A549 (cell line): ENCODE results near the gene SYNE2. TPM values are rescaled to one million over a fixed set of nuclear protein-coding genes. Genes with fewer than 3 reads are reported as not detected.

ENCODE experiments used
- ATAC-seq, 2 experiments: fragments of 200-7000 bp in 1 of 2; fragments of >200 bp in 1 of 2; cut with Nextera tagmentation in 1 of 2; cut with Tn5 transposase in 1 of 2; 3 replicates each; pipeline versions ENCODE4 v1.8.0 to v1.9.1; 2018 to 2020; ENCODE audit warnings: mild to moderate bottlenecking in 1 of 2, moderate library complexity in 1 of 2
- CTCF ChIA-PET: fragments of 300-600 bp; sonication (Branson Sonifier 250); formaldehyde crosslinking; extraction: SDS; loops from one replicate; lab custom pipeline; 2021; ENCODE audit warnings: antibody characterized with exemption, inconsistent platforms; lab: Yijun Ruan, JAX
- POLR2A ChIA-PET: fragments of 350-600 bp; formaldehyde crosslinking; extraction: SDS; loops from one replicate; lab custom pipeline; 2021; ENCODE audit warnings: antibody characterized with exemption, inconsistent platforms; lab: Yijun Ruan, JAX
- DNase-seq, 2 experiments: peaks; one replicate each; pipeline versions ENCODE4 v3.0.0 to v3.0.0-alpha.2; 2011 to 2016; ENCODE audit warnings: low read depth in 1 of 2, low spot score in 1 of 2
- FAIRE-seq: peaks from 2 replicates; lab custom pipeline; 2011; peaks lifted over from hg19 to GRCh38; lab: Jason Lieb, UNC
- H3K27ac ChIP-seq, 2 experiments: fragments of >200 bp; sonication (Bioruptor Twin); formaldehyde crosslinking; 3 replicates each; pipeline ENCODE4 v1.5.1; 2016 to 2017
- H3K4me1 ChIP-seq: fragments of >200 bp; sonication (Bioruptor Twin); formaldehyde crosslinking; 3 replicates; pipeline ENCODE4 v1.6.1; 2016
- H3K4me2 ChIP-seq: fragments of >200 bp; sonication (Bioruptor Twin); formaldehyde crosslinking; 3 replicates; pipeline ENCODE4 v1.6.1; 2016
- H3K4me3 ChIP-seq: fragments of >200 bp; sonication (Bioruptor Twin); formaldehyde crosslinking; 3 replicates; pipeline ENCODE4 v1.5.1; 2016
- H3K9me3 ChIP-seq: fragments of >200 bp; sonication (Bioruptor Twin); formaldehyde crosslinking; 3 replicates; pipeline ENCODE4 v1.6.1; 2016
- BHLHE40 ChIP-seq: IDR thresholded peaks from 2 replicates; pipeline ENCODE4 v1.6.1; 2012; ENCODE audit warnings: low read depth, low read length, inconsistent platforms
- CBX2 ChIP-seq: fragments of 200-600 bp; sonication (generic); IDR thresholded peaks from 2 replicates; pipeline ENCODE4 v1.6.1; 2016; ENCODE audit warnings: low read depth, mild to moderate bottlenecking, borderline replicate concordance
- CHD2 ChIP-seq: fragments of 150-350 bp; IDR thresholded peaks from 2 replicates; pipeline ENCODE4 v1.6.1; 2014; ENCODE audit warnings: low read length; ENCODE audit not compliant: partially characterized antibody
- EHMT2 ChIP-seq: fragments of 200-600 bp; sonication (generic); IDR thresholded peaks from 2 replicates; pipeline ENCODE4 v1.6.1; 2016; ENCODE audit warnings: antibody characterized with exemption, low read depth, mild to moderate bottlenecking, moderate library complexity
- ESRRA ChIP-seq: fragments of 150-350 bp; IDR thresholded peaks from 2 replicates; pipeline ENCODE4 v1.6.1; 2014; ENCODE audit warnings: mild to moderate bottlenecking, low read length, borderline replicate concordance
- FOSB ChIP-seq: fragments of 250-450 bp; sonication (Bioruptor Pico); IDR thresholded peaks from 2 replicates; pipeline ENCODE4 v1.5.0; 2020; ENCODE audit warnings: mild to moderate bottlenecking, moderate library complexity
- FOSL2 ChIP-seq, 2 experiments: fragments of 450-650 bp in 1 of 2; fragments of >200 bp in 1 of 2; sonication (Bioruptor Twin) in 1 of 2; formaldehyde crosslinking; IDR thresholded peaks; 2 replicates each; pipeline versions ENCODE4 v1.5.0 to v1.6.1; 2016 to 2020; ENCODE audit warnings: mild to moderate bottlenecking in 1 of 2, moderate library complexity in 1 of 2
- FOXS1 ChIP-seq: fragments of 250-450 bp; sonication (Bioruptor Pico); IDR thresholded peaks from 2 replicates; pipeline ENCODE4 v1.5.0; 2020; ENCODE audit warnings: mild to moderate bottlenecking, moderate library complexity
- HDAC2 ChIP-seq: fragments of 200-600 bp; sonication (generic); IDR thresholded peaks from 2 replicates; pipeline ENCODE4 v1.6.1; 2016
- HOXB13 ChIP-seq: fragments of 250-450 bp; sonication (Bioruptor Pico); IDR thresholded peaks from 2 replicates; pipeline ENCODE4 v1.5.0; 2020; ENCODE audit warnings: low read depth, mild to moderate bottlenecking, moderate library complexity
- HOXB5 ChIP-seq: fragments of 250-450 bp; sonication (Bioruptor Pico); IDR thresholded peaks from 2 replicates; pipeline ENCODE4 v1.5.0; 2020; ENCODE audit warnings: mild to moderate bottlenecking, moderate library complexity
- JUNB ChIP-seq: fragments of >200 bp; sonication (Bioruptor Twin); formaldehyde crosslinking; IDR thresholded peaks from 2 replicates; pipeline ENCODE4 v1.6.1; 2016
- MAFK ChIP-seq: fragments of 450-650 bp; IDR thresholded peaks from 2 replicates; pipeline ENCODE4 v1.6.1; 2014; ENCODE audit not compliant: partially characterized antibody
- MAZ ChIP-seq: fragments of 150-350 bp; IDR thresholded peaks from 2 replicates; pipeline ENCODE4 v1.6.1; 2014; ENCODE audit warnings: antibody characterized with exemption, low read depth, low read length, borderline replicate concordance
- NFE2L2 ChIP-seq: fragments of 150-350 bp; conservative IDR thresholded peaks from 2 replicates; pipeline ENCODE4 v1.6.1; 2014; ENCODE audit warnings: low read length
- PHF8 ChIP-seq: fragments of 200-600 bp; sonication (generic); IDR thresholded peaks from 2 replicates; pipeline ENCODE4 v1.6.1; 2016; ENCODE audit warnings: low read depth, mild to moderate bottlenecking, antibody characterized with exemption, moderate library complexity, borderline replicate concordance
- POLR2A ChIP-seq: IDR thresholded peaks from 2 replicates; pipeline ENCODE4 v1.6.1; 2012; ENCODE audit warnings: mild to moderate bottlenecking, low read length
- RARB ChIP-seq: fragments of 250-450 bp; sonication (Bioruptor Pico); IDR thresholded peaks from 2 replicates; pipeline ENCODE4 v1.8.0; 2021; ENCODE audit warnings: mild to moderate bottlenecking, moderate library complexity
- RFX5 ChIP-seq: fragments of 450-650 bp; IDR thresholded peaks from 2 replicates; pipeline ENCODE4 v1.7.1; 2014; ENCODE audit warnings: antibody characterized with exemption, mild to moderate bottlenecking, moderate library complexity
- SMC3 ChIP-seq: fragments of >200 bp; sonication (Bioruptor Twin); formaldehyde crosslinking; IDR thresholded peaks from 3 replicates; pipeline ENCODE4 v1.6.1; 2018; ENCODE audit warnings: inconsistent platforms
- SREBF2 ChIP-seq: fragments of 450-650 bp; IDR thresholded peaks from 2 replicates; pipeline ENCODE4 v1.6.1; 2014; ENCODE audit warnings: mild to moderate bottlenecking, moderate library complexity
- ZFP36 ChIP-seq: fragments of 450-650 bp; IDR thresholded peaks from 2 replicates; pipeline ENCODE4 v1.6.1; 2014; ENCODE audit warnings: borderline replicate concordance; ENCODE audit not compliant: partially characterized antibody
- ZNF302 ChIP-seq: fragments of 250-450 bp; sonication (Bioruptor Pico); IDR thresholded peaks from 2 replicates; pipeline ENCODE4 v1.9.0; 2021; ENCODE audit warnings: inconsistent platforms, mild to moderate bottlenecking, moderate library complexity
- WGBS: methylation state at CpG from one replicate; pipeline ENCODE4 v1.1.6; 2017; ENCODE audit errors: missing lambda C conversion rate; 5-methylcytosine and 5-hydroxymethylcytosine counted together
- polyA plus RNA-seq, 4 experiments: library from polyadenylated mRNA; depleted of rRNA in 3 of 4; stranded (reverse); fragments of >200 nt; fragmentation: RNase III in 1 of 4; extraction: RNeasy Plus Mini Kit Qiagen cat#74134 plus additional on column Dnase treatment in 1 of 4; gene quantifications; 2 replicates in 3 of 4; 3 replicates in 1 of 4; pipeline ENCODE4 v1.2.3, GENCODE V29; 2011 to 2017
- TF ChIP-seq, protein P1 (sequence below): fragments of 250-450 bp; sonication (Bioruptor Pico); IDR thresholded peaks from 2 replicates; pipeline ENCODE4 v1.5.0; 2020; ENCODE audit warnings: low read depth, mild to moderate bottlenecking, moderate library complexity
- TF ChIP-seq, protein P2 (sequence below): fragments of 450-650 bp; IDR thresholded peaks from 2 replicates; pipeline ENCODE4 v1.6.1; 2014; ENCODE audit warnings: antibody characterized with exemption
- TF ChIP-seq, protein P3 (sequence below): IDR thresholded peaks from 2 replicates; pipeline ENCODE4 v1.6.1; 2012
- TF ChIP-seq, protein P4 (sequence below): fragments of 150-350 bp; IDR thresholded peaks from 2 replicates; pipeline ENCODE4 v1.6.1; 2014; ENCODE audit warnings: low read depth, mild to moderate bottlenecking, low read length

SYNE2 gene
- polyA plus RNA-seq, 2 of the 4 experiments (the other 2 are of a cell fraction): 3.4 to 11.3 TPM

DNA sequence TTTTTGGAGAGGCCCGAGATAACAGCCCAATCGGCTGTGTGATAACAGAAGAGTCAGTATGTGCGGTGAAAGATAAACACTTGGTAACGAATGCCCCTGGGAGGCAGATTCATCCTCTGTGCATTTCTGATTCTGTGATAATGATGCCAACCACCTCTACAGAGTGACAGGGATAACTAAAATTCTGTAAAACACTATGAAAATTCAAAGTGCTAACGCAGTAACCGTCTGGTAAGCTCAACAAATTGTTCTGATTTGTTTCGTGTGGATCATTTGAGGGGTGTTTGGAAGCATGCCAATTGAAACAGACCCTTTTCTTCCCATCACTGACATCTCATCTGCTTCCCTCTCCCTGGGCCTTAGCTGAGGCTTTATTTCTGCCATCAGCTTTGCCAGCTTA, 365.0 kb downstream of the SYNE2 start:
- ATAC-seq (no peak), DNase-seq (no peak), FAIRE-seq (no peak)
- POLR2A ChIA-PET: no interaction called here
- Histone ChIP-seq H3K9me3 (no peaks in the 10 kb centered on the region), H3K4me2 (no peak overlapping the region), H3K27ac (no peak overlapping the region), H3K4me3 (no peak overlapping the region), H3K4me1 (no peaks in the 10 kb centered on the region)
- TF ChIP-seq JUNB (no peak), POLR2A (no peak), ZNF302 (no peak), HOXB5 (no peak), EHMT2 (no peak), PHF8 (no peak), MAZ (no peak), HDAC2 (no peak), ESRRA (no peak), ZFP36 (no peak), HOXB13 (no peak), CHD2 (no peak), FOSL2 (IDR thresholded peaks at IDR 0.05) (no peak), FOSL2 (CRISPR knock-in tag; IDR thresholded peaks at IDR 0.05) (no peak), MAFK (no peak), SMC3 (no peak), CBX2 (no peak), RARB (no peak)
- TF ChIP-seq, protein P1, sequence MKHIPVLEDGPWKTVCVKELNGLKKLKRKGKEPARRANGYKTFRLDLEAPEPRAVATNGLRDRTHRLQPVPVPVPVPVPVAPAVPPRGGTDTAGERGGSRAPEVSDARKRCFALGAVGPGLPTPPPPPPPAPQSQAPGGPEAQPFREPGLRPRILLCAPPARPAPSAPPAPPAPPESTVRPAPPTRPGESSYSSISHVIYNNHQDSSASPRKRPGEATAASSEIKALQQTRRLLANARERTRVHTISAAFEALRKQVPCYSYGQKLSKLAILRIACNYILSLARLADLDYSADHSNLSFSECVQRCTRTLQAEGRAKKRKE (CRISPR knock-in tag): no peak
- TF ChIP-seq, protein P2, sequence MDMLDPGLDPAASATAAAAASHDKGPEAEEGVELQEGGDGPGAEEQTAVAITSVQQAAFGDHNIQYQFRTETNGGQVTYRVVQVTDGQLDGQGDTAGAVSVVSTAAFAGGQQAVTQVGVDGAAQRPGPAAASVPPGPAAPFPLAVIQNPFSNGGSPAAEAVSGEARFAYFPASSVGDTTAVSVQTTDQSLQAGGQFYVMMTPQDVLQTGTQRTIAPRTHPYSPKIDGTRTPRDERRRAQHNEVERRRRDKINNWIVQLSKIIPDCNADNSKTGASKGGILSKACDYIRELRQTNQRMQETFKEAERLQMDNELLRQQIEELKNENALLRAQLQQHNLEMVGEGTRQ: no peak
- TF ChIP-seq, protein P3, sequence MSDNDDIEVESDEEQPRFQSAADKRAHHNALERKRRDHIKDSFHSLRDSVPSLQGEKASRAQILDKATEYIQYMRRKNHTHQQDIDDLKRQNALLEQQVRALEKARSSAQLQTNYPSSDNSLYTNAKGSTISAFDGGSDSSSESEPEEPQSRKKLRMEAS: no peak
- CTCF ChIA-PET: interaction anchor here (1.5 kb wide), 1 partner anchor 12 kb away, joined by 3 read pairs; no protein-coding TSS in a partner anchor
- 88% methylated on average over 7 of the region's 7 CpGs for WGBS

DNA sequence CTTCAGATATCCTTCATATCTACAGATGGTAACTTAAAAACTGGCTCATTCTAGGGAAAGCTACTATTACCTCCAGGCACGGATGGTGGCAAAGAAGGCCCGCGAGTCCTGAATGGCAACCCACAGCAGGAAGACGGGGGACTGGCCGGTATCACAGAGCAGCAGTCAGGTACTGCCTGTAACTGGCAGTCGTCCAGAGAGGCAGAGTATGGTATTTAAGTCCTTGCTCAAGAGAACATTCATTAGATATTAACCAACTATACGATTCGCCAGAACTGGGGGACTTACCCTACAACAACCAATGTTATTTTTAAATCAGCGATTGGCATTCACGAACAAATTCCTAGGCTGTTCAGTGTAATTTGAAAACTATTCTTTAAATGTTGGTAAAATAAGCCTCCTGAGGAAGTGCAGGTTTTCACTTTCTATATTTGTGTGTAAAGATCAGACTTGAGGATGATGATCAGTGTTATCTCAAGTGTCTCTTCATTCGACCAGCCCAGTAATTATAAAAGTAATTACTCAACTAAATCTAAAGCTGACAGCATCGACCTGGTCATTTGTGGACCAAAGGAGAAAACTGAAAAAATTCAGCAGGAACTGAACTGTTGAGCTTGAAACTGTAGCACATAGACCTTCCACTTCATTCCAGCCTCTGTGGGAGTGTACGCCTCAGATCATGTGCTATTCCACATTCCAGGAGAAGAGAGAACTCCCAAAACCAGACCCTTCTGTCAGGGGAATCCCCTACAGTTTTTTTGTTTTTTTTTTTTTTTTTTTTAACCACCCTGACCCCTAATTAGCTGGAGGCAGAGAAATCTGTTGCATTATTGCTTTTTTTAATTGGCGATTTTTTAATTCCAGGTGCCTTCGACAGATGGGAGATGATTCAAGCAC, 365.8 kb downstream of the SYNE2 start:
- no peaks in the 10 kb centered on the region for H3K4me1 ChIP-seq
- no peak overlapping the region for H3K4me3 ChIP-seq
- POLR2A ChIA-PET: no interaction called here
- no peak for DNase-seq
- no peak overlapping the region for H3K27ac ChIP-seq
- TF ChIP-seq CHD2 (no peak), CBX2 (no peak), NFE2L2 (no peak), FOSB (no peak), RFX5 (no peak), SREBF2 (no peak), BHLHE40 (no peak), ESRRA (no peak), MAZ (no peak), MAFK (no peak), HOXB5 (no peak), FOXS1 (CRISPR knock-in tag) (no peak), SMC3 (no peak), POLR2A (no peak)
- TF ChIP-seq, protein P4, sequence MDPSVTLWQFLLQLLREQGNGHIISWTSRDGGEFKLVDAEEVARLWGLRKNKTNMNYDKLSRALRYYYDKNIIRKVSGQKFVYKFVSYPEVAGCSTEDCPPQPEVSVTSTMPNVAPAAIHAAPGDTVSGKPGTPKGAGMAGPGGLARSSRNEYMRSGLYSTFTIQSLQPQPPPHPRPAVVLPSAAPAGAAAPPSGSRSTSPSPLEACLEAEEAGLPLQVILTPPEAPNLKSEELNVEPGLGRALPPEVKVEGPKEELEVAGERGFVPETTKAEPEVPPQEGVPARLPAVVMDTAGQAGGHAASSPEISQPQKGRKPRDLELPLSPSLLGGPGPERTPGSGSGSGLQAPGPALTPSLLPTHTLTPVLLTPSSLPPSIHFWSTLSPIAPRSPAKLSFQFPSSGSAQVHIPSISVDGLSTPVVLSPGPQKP: no peak
- TF ChIP-seq, all 56 proteins: peak for 0
- CTCF ChIA-PET: interaction anchor here (0.6 to 1.5 kb wide), 4 partner anchors 9 to 202 kb away, joined by 3 to 4 read pairs (median 3); no protein-coding TSS in a partner anchor
- no peaks in the 10 kb centered on the region for H3K9me3 ChIP-seq
- 79% methylated on average over 15 of the region's 15 CpGs for WGBS
- no peak for FAIRE-seq
- ATAC-seq: no peak
- no peak overlapping the region for H3K4me2 ChIP-seq
